ENCODE results near the gene MYRIP.

DNA sequence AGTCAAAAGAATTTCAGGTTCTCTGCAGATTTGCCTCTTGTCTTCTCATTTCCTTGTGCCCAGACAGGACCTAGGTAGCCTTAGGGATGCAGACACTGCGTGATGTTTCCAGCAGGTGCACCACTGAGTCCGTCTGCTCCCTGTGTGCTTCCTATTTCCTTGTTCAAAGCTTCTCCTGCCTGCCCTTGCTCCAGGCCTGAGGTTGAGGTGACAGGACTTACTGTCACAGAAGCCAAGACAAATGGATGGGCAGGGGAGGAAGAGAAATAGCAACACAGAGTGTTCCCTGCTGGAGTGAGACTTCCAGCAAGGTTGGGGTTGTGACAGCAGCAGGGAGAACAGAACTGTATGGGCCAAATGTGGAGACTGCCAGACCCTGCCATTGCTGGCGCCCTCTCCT lies 199.4 kb downstream of the MYRIP start:
- no peak for TF ChIP-seq RARB (CRISPR knock-in tag; IDR thresholded peaks at IDR 0.05)
- no peak for TF ChIP-seq ISL1 (CRISPR knock-in tag; IDR thresholded peaks at IDR 0.05)
- TF ChIP-seq ZNF565 (CRISPR knock-in tag; conservative IDR thresholded peaks at IDR 0.05; ENCODE audit: low read depth), result no peak
